GM12891 (cell line): Measurements from ENCODE around the gene FAM25A. TPM values are rescaled to one million over a fixed set of nuclear protein-coding genes. Genes with fewer than 3 reads are reported as not detected.
A peak's percentile ranks its signal among the peaks of the same experiment; 100 is the strongest.
"Not testable (repeated sequence)": the region's sequence is repeated elsewhere in the genome, so short reads cannot be mapped to it uniquely, and the experiment has no call there.

ENCODE experiments used
- DNase-seq: peaks from one replicate; pipeline ENCODE4 v3.0.0; 2011; ENCODE audit warnings: low spot score; ENCODE audit not compliant: insufficient read length
- FAIRE-seq: peaks from 2 replicates; lab custom pipeline; 2011; peaks lifted over from hg19 to GRCh38; lab: Jason Lieb, UNC
- PAX5 ChIP-seq: IDR thresholded peaks from 2 replicates; pipeline ENCODE4 v1.6.1; 2011; ENCODE audit warnings: low read length, moderate library complexity, mild to moderate bottlenecking; ENCODE audit not compliant: insufficient read depth, severe bottlenecking
- POLR2A ChIP-seq: IDR thresholded peaks from 2 replicates; pipeline ENCODE4 v1.6.1; 2011; ENCODE audit warnings: low read depth, low read length, control low read depth
- POLR2AphosphoS5 ChIP-seq: IDR thresholded peaks from 2 replicates; pipeline ENCODE4 v1.6.1; 2011; ENCODE audit warnings: low read depth, low read length, control low read depth
- POU2F2 ChIP-seq: IDR thresholded peaks from 2 replicates; pipeline ENCODE4 v1.6.1; 2011; ENCODE audit warnings: low read depth, mild to moderate bottlenecking, control low read depth, low read length, moderate library complexity
- SPI1 ChIP-seq: IDR thresholded peaks from 2 replicates; pipeline ENCODE4 v1.6.1; 2011; ENCODE audit warnings: low read depth, low read length, control low read depth
- TAF1 ChIP-seq: IDR thresholded peaks from 2 replicates; pipeline ENCODE4 v1.6.1; 2011; ENCODE audit warnings: low read depth, low read length, control low read depth
- polyA plus RNA-seq: library from polyadenylated mRNA; unstranded; fragments of >200 nt; gene quantifications from one replicate; pipeline ENCODE4 v1.2.1, GENCODE V29; 2012; ENCODE audit warnings: low read depth, missing spikeins, inconsistent platforms; ENCODE audit not compliant: missing spikeins

The FAM25A gene
- polyA plus RNA-seq, result not detected

DNA sequence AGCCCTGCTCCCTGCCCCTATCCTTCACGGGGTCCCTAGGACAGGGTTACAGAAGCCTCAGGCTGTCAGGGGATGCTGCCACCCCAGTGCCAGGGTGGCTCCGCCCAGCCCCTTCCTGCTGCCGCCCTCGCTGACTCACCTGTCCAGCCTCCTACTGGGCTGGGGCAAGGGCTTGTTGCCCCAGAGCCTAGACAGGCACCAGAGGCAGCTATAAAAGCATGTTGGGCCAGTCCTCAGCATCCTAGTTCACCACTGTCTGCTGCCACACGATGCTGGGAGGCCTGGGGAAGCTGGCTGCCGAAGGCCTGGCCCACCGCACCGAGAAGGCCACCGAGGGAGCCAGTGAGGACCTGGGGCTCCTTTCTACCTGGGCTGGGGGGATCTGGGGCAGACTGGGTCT is at the start of gene FAM25A:
Gene FAM25A, plus strand, starts transcription at position 239 of the 400 bp plus-strand sequence. Its CDS starts 31 bp downstream, at position 270.
- not testable (repeated sequence) for FAIRE-seq, DNase-seq

- DNase-seq (no peak), FAIRE-seq (no peak)
- TF ChIP-seq TAF1 (no peak; the same call in 1 of the 2 replicates), POLR2AphosphoS5 (peak; percentile 40; the same call in 1 of the 2 replicates), POLR2A (peak; percentile 50; the same call in 1 of the 2 replicates)
These were observed 49.2 kb upstream of the FAM25A start for GRCh38 chr10:86970982-86971231.

GRCh38 chr10:86971232-86971991 is 48.7 kb upstream of the FAM25A start:
- DNase-seq (peak; percentile 81), FAIRE-seq (peak; percentile 99)

GRCh38 chr10:86972613-86973380 is 47.3 kb upstream of the FAM25A start:
- no peak for DNase-seq
- TF ChIP-seq SPI1 (no peak), POLR2A (no peak), PAX5 (no peak), TAF1 (no peak), POU2F2 (no peak), POLR2AphosphoS5 (no peak)
- peak; percentile 9 for FAIRE-seq

More at GRCh38 chr10:86971232-86971991, 48.7 kb upstream of the FAM25A start:
- TF ChIP-seq SPI1, result no peak
- TF ChIP-seq POLR2AphosphoS5, result peak; percentile 45; the same call in 1 of the 2 replicates

- DNase-seq, result no peak
- TF ChIP-seq TAF1, result no peak
- TF ChIP-seq POU2F2, result no peak
- no peak for TF ChIP-seq POLR2AphosphoS5
- TF ChIP-seq SPI1, result no peak
- no peak for TF ChIP-seq POLR2A
- TF ChIP-seq PAX5, result no peak
These were observed 45.6 kb upstream of the FAM25A start for GRCh38 chr10:86974484-86974883.

DNA sequence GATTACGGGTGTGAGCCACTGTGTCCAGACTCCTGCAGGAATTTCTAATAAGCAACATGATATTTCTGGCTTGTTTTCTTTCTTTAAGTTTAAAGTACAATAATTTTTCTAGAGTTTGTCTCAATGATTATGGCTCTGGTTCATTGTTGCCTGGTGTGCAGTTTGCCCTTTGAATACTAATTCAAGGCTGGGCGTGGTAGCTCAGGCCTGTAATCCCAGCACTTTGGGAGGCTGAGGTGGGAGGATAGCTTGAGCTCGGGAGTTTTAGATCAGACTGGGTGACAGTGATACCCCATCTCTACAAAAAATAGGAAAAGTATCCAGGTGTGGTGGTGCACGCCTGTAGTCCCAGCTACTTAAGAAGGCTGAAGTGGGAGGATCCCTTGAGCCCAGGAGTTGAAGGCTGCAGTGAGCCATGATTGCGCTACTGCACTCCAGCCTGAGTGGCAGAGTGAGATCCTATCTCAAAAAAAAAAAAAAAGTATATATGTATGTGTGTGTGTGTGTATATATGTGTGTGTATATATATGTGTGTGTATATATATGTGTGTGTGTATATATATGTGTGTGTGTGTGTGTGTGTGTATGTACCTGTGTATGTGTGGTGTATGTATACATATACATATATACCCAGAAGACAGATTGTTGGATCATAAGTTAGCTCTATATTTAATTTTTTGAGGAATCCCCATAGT is 43.6 kb upstream of the FAM25A start:
- TF ChIP-seq POU2F2 (no peak), TAF1 (no peak), POLR2A (no peak), SPI1 (no peak)
- FAIRE-seq (no peak), DNase-seq (no peak)

More at GRCh38 chr10:86974484-86974883, 45.6 kb upstream of the FAM25A start:
- FAIRE-seq, result no peak

GRCh38 chr10:86978457-86978856 is 41.6 kb upstream of the FAM25A start:
- not testable (repeated sequence) for FAIRE-seq, DNase-seq

DNA sequence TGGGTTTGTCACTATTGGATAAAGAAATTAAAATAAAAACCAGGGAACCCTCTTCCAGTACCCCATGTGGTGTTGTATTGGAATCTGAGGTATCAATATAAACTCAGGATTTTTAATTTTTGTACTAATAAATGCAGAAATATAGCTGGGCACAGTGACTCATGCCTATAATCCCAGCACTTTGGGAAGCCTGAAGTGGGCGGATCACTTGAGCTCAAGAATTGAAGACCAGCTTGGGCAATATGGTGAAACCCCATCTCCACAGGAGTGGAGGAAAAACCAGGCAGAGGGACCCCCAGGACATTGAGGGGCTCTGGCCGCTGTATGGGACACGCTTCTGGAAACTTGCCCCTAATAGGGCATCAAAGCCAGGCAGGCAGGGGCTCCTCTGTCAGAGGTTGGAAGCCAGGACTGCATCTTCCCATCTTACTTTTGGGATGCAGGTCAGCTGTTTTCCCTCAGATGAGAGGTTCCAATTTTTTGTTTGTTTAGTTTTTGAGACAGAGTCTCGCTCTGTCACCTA is 40.7 kb upstream of the FAM25A start:
- DNase-seq, result no peak
- TF ChIP-seq SPI1, result no peak
- TF ChIP-seq POLR2AphosphoS5, result no peak
- no peak for TF ChIP-seq PAX5
- TF ChIP-seq TAF1, result no peak
- no peak for TF ChIP-seq POU2F2
- no peak for TF ChIP-seq POLR2A
- FAIRE-seq, result no peak

DNA sequence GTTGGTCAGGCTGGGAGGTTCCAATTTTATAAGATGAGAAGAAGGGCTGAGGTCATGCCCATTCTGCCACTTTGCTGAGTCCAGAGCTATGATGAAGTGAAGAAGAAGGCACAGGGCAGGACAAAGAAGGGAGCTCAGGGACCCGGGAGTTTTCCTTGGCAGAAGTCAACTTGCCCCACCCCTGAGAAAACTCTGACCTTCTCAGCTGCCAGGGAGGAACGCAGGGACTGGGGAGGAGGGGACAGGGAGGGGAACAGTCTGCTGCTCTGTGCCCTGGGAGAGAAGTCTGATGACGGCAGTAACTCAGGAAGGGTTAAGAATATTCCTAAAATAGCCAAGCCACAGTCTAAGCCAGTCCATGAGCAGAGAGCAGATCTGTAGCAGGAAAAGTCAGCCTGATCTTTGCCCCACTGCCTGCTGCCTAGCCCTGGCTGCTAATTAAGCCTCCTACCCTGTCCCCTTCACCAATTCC is 40.1 kb upstream of the FAM25A start:
- FAIRE-seq (no peak), DNase-seq (no peak)
- TF ChIP-seq POLR2AphosphoS5 (no peak), PAX5 (no peak), POLR2A (no peak), TAF1 (no peak), POU2F2 (no peak), SPI1 (no peak)

DNA sequence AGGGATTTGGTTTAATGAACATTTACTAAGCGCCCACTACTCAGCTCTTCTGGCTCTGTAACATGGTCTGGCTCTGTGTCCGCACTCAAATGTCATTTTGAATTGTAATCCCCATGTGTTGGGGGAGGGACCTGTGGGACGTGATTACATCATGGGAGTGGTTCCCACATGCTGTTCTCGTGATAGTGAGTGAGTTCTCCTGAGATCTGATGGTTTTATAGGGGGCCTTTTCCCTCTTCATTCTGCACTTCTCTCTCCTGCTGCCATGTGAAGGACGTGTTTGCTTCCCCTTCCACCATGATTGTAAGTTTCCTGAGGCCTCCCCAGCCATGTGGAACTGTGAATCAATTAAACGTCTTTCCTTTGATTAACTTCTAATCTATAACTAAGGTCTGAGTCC is 39.1 kb upstream of the FAM25A start:
- DNase-seq, FAIRE-seq: not testable (repeated sequence)
